GM10248 (cell line): Measurements from ENCODE around the gene INSYN2A.

Source experiments
- CTCF ChIA-PET: fragments of 300-600 bp; sonication (Branson Sonifier 250); formaldehyde crosslinking; extraction: SDS; loops from one replicate; lab custom pipeline; 2021; ENCODE audit warnings: antibody characterized with exemption; lab: Yijun Ruan, JAX
- POLR2A ChIA-PET: fragments of 350-650 bp; sonication (Branson Sonifier 250); formaldehyde crosslinking; extraction: SDS; loops from one replicate; lab custom pipeline; 2020; ENCODE audit warnings: antibody characterized with exemption; lab: Yijun Ruan, JAX
- DNase-seq: peaks from one replicate; pipeline ENCODE4 v3.0.0; 2012; ENCODE audit errors: extremely low spot score
- TF ChIP-seq, protein P1 (sequence below): IDR thresholded peaks from 2 replicates; pipeline ENCODE4 v1.5.1; 2012; ENCODE audit warnings: mild to moderate bottlenecking, low read depth; ENCODE audit errors: extremely low read depth, missing control alignments, control extremely low read depth

The INSYN2A gene

GRCh38 chr10:127162841-127163240, 33.5 kb downstream of the INSYN2A start:
- TF ChIP-seq, protein P1, sequence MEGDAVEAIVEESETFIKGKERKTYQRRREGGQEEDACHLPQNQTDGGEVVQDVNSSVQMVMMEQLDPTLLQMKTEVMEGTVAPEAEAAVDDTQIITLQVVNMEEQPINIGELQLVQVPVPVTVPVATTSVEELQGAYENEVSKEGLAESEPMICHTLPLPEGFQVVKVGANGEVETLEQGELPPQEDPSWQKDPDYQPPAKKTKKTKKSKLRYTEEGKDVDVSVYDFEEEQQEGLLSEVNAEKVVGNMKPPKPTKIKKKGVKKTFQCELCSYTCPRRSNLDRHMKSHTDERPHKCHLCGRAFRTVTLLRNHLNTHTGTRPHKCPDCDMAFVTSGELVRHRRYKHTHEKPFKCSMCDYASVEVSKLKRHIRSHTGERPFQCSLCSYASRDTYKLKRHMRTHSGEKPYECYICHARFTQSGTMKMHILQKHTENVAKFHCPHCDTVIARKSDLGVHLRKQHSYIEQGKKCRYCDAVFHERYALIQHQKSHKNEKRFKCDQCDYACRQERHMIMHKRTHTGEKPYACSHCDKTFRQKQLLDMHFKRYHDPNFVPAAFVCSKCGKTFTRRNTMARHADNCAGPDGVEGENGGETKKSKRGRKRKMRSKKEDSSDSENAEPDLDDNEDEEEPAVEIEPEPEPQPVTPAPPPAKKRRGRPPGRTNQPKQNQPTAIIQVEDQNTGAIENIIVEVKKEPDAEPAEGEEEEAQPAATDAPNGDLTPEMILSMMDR, result no peak
- POLR2A ChIA-PET, result no interaction called here
- no peak for DNase-seq
- CTCF ChIA-PET, result no interaction called here

- CTCF ChIA-PET, result interaction anchor here (1.3 kb wide), 1 partner anchor 12 kb away, joined by 3 read pairs; no protein-coding TSS in a partner anchor
These were observed 34.9 kb downstream of the INSYN2A start for GRCh38 chr10:127161482-127161881.

DNA sequence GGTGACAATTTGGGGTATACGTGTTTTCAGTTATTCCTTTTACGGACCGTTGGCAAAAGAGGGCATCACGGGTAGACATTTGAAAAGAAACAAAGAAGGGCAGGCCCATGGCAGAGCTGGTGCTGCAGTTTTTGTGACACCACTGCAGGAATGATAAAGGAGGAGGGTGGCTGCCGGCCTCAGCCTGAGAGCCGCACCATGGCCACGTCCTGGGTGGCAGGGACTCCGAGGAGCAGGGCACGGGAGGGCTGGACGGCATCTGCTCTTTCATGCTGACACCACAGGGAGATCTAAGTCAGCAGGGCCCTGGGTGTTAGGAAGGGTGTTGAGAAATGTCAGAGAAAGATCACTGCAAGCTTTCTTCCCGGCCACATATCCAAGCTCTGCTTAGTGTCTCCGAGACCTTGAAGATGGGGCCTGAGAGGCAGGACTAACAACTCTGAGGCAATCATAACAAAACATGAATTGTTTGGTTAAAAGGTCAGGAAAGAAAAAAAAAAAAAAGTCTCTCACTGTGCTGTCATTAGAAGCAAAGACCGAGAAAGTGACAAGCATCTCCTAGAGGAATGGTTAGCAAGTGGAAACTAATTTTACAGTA, 36.6 kb downstream of the INSYN2A start:
- CTCF ChIA-PET, result no interaction called here
- TF ChIP-seq, protein P1, result no peak
- POLR2A ChIA-PET, result no interaction called here
- DNase-seq, result no peak

More at GRCh38 chr10:127161482-127161881, 34.9 kb downstream of the INSYN2A start:
- DNase-seq, result no peak
- TF ChIP-seq, protein P1, result no peak
- POLR2A ChIA-PET, result no interaction called here

- no peak for DNase-seq
- CTCF ChIA-PET, result interaction anchor here (1.1 kb wide), 1 partner anchor 444 kb away, joined by 4 read pairs; no protein-coding TSS in a partner anchor
- POLR2A ChIA-PET, result no interaction called here
- TF ChIP-seq, protein P1, result no peak
These were observed 37.7 kb downstream of the INSYN2A start for GRCh38 chr10:127158662-127159061.

DNA sequence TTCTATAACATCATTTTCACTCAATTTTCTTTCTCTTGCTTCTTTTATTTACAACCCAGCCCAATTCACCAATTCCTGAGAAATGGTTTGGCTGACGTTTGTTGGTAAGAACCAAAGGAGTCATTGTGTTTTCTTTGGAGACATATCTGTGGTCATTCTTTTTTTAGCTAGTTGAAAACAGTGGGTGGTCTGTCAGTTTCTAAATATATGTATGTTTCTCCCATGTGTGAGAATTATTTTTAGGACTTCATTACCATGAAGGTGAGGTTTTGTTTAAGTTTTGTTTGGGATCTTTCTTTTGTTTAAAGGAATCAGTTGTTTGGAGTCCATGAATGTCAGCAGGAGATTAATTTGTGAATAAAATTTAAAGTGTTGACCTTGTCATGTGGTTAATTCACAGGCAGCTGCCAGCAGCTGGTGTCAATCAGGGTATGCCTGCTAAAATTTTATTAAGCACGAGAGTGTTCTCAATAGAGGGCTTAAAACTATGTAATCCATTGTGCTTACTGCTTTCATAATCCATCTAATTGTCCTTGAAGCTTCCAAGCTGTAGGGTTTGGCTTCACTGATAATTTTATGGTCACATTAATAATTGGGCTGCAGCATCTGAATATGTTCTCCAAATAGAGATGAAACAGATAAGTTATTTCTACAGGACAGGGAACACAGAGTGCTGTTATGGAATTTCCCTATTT, 38.7 kb downstream of the INSYN2A start:
- no peak for DNase-seq
- CTCF ChIA-PET, result interaction anchor here (1.1 kb wide), 1 partner anchor 443 kb away, joined by 4 read pairs; no protein-coding TSS in a partner anchor
- TF ChIP-seq, protein P1, result no peak
- POLR2A ChIA-PET, result no interaction called here

- TF ChIP-seq, protein P1, result no peak
- DNase-seq, result no peak
- ChIA-PET CTCF (no interaction called here), POLR2A (no interaction called here)
These were observed 39.3 kb downstream of the INSYN2A start for GRCh38 chr10:127157089-127157488.
